ENCODE results near the gene CHD9.
"Not testable (repeated sequence)": the region's sequence is repeated elsewhere in the genome, so short reads cannot be mapped to it uniquely, and the experiment has no call there.

Gene CHD9

DNA sequence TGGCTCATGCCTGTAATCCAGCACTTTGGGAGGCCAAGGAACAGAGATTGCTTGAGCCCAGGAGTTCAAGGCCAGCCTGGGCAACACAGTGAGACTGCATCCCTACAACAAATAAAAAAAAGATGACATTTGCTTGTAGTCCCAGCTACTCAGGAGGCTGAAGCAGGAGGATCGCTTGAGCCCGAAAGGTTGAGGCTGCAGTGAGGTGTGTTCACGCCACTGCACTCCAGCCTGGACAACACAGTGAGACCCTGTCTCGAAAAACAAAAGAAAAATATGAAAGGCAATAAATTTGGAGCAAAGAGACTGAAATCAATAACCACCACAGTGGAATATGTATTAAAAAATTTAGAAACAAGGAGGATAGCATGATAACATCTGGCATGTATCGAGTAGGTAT lies 235.7 kb downstream of the CHD9 start:
- DNase-seq = no peak

DNA sequence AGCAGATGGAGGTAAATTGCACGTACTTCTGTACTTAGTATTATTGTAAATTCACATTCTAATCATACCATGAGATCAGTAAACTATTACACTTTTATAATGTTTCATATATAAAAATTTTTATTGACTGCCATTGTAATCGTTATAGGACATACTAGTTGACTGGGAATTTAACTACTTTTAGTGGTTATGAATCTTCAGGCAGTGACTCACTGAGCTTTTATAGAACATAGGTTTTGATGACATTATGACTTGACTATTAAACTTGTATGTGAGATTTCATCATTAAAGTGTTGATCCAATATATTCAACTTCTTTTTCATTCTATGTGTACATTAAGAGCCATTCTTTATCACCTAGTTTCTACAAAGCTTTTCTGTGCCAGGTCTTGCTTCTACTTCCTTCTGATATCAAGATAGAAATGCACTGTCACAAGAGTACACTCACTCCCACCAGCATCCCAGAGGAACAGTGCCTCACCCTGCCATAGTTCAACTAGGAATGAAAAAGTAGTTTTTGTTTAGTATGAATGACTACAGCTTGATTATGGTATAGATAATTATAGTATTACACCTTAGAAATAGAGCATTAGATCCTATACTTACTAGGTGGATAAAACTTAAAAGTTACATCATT lies 237.1 kb downstream of the CHD9 start:
- no peak for DNase-seq

DNA sequence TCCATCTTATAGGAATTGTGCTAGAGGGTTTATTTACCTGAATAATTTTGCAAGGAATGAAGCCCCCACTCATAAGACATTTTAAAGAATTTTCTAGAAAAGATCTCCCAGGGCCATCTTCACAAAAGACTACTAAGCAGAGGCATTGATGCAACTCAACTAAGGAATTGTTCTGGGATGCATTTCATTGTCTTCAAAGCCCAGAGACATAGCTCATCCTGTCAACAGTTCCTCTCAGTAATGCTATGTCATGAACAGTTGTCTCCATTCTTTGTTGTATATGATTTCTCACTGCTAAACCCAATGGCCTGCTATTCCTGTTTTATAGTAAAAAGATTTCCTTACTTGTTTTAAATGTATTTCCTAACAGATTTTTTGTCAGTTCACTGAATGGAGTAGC lies 242.7 kb downstream of the CHD9 start:
- DNase-seq = no peak

DNA sequence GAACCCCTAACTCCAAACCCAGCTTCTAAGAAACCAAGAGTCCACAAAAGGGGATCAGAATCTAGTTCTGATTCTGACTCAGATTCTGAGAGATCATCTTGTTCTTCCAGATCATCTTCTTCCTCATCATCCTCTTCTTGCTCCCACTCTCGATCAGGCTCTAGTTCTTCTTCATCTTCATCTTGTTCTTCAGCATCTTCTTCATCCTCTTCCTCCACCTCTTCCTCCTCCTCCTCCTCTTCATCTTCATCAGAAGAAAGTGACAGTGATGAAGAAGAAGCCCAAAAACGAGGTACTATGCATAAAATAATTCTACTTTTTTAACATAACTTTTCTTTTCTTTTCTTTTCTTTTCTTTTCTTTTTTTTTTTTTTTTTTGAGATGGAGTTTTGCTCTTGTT lies 249.5 kb downstream of the CHD9 start:
- DNase-seq = no peak

DNA sequence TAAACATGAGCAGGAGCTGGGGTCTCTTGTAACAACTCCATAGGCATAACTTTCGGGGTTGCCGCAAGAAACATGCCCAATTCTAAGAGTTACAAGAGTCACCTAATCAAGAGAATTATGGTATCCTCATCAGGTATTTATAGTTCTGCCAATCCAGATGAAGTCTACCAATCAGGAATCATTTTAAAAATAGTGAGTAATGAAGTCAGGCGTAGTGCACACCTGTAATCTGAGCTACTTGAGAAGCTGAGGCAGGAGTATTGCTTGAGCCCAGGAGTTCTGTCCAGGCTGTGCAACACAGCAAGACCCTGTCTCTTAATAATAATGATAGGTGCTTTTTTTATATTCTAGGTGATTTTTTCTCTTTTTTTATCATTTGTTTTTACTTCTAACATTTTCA lies 251.0 kb downstream of the CHD9 start:
- no peak for DNase-seq

DNA sequence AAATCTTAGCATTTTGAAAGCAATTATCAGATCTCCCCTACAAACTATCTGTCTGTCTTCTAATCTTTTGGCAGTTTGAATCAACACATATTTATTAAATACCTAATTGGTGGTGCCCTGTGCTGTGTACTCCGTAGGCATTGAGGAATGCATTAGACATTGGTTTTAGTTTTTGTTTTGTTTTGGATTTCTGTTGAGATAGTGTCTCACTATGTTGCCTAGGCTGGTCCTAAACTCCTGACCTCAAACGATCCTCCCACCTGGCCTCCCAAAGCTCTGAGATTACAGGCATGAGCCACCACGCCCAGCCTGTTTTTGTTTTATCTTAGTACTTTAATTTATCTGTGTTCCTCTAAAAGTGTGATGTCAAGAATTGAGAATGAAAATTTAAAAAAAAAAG lies 254.7 kb downstream of the CHD9 start:
- DNase-seq = no peak

DNA sequence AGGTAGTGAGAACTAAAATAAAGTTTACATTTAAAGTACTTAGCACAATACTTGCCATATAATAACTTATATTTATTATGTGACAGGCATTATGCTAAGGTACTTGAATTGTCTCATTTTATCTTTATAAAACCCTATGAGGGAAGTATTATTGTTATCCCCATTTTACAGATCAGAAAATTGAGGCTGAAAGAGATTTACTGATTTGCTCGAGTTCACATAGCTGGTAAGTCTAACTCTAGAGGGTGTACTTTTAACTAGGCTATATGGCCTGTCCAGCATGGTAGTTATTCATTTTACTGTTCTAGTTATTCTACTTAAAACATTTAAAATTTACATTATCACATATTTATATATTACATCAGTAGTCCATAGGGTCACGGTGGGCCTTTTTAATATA lies 266.2 kb downstream of the CHD9 start:
- no peak for DNase-seq

GRCh38 chr16:53323924-53324323 lies 269.1 kb downstream of the CHD9 start:
- no peak for DNase-seq

GRCh38 chr16:53330991-53331390 lies 276.2 kb downstream of the CHD9 start:
- DNase-seq = not testable (repeated sequence)

- DNase-seq = no peak
Measured at GRCh38 chr16:53334581-53334980, 279.8 kb downstream of the CHD9 start.

DNA sequence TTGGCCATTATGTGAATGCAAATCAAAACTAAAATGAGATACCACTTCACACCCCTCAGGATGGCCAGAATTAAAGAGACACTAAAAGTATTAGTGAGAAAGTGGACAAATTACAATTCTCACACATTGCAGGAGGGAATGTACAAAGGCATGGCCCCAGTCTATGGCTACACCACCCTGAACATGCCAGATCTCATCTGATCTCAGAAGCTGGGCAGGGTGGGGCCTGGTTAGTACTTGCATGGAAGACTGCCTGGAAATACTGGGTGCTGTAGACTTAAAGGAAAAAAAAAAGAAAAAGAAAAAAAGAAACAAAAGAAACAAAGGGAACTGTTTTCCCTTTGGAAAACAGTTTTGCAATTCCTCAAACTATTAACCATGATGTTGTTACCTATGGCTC lies 282.5 kb downstream of the CHD9 start:
- DNase-seq = no peak

DNA sequence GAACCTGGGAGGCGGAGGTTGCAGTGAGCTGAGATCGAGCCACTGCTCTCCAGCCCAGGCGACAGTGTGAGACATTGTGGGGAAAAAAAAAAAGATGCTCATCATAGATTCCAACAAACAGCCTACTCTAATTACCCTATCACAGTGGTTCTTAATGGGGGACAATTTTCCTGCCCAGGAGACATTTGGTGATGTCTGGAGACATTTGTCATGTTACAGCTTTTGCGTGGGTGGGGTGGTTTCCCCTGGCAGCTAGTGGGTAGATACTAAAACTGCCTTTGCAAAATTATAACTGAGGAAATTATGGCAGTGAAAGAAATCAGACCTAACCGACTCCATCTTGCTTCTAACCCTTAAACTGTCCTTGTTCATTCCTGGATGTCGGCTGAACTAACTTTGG lies 287.0 kb downstream of the CHD9 start:
- DNase-seq = no peak

GRCh38 chr16:53355064-53355463 lies 300.3 kb downstream of the CHD9 start:
- no peak for DNase-seq

DNA sequence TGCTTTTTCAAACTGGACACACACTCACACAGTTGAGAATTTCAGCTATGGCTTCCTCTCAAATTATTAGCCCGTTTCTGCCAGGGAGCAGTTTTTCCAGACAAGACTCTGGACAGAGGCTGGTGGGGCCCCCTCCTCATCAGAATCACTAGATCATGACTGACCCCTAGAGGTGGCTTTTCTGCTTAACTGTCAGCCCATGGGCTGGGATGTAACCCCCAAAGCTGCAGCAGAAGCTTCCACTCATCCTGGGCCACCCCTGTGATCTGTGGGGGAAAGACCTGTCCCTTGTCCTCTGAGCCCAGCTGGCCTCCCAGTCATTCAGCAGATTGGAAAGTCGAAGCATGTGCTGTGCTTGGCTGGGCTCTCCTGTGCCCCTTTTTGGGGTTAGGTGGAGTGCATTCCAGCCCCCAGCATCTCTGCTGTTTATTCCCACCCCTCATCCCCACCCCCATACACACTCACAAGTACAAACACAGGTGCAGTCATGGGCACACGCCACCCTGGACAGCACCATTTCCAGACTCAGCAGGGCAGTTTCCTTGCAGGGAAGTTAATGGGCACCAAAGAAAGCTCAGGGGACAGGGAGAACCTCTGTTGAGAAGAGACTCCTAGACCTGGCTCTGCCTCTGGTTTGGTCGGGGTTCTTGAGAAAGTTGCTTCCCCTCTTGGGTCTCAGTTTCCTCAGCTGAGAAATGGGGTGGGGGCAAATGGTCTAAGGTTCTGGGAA lies 301.9 kb downstream of the CHD9 start:
- no peak for DNase-seq

GRCh38 chr16:53357208-53357586 lies 302.4 kb downstream of the CHD9 start:
- DNase-seq = no peak

- DNase-seq = no peak
Measured at GRCh38 chr16:53357955-53358354, 303.2 kb downstream of the CHD9 start.

DNA sequence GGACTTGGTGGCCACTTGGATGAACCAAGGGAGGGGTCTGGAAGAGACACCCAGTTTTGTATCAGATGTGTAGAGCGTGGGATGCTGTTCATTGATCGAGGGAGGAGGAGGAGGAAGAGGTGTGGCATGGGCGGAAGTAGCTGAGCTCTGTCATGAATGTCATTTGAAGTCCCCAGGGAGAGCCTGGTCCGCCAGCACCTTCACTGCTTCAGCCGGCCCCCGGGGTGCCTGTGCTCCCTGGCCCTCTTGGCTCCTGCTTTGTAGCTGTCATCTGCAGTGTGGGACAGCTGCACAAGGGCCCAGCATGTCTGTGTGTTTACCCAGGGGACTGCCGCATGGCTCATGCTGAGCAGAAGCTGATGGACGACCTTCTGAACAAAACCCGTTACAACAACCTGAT lies 304.1 kb downstream of the CHD9 start:
- DNase-seq = peak; percentile 74

GRCh38 chr16:53369921-53370320 lies 315.1 kb downstream of the CHD9 start:
- no peak for DNase-seq

DNA sequence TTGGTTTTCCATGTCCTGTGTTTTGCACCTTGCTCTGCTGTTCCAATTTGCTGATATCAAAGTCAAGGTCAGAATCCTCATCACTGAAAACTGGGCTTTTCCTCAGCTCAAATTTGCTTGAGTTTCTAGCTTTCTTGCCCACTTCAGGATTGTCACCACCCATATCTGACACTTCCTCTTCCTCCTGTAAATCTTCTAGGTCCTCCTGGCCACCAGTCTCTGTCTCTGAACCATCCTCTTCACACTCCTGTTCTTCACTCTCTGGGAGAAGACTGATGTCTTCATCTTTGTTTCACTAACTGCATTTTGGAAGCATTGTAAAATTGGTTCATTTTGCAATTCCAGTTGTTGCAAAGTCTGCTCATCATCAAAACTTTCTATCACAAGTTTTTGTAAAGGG lies 316.0 kb downstream of the CHD9 start:
- DNase-seq = no peak

- peak; percentile 53 for DNase-seq
Measured at GRCh38 chr16:53372992-53373871, 318.4 kb downstream of the CHD9 start.

GRCh38 chr16:53374800-53375199 lies 320.0 kb downstream of the CHD9 start:
- no peak for DNase-seq

DNA sequence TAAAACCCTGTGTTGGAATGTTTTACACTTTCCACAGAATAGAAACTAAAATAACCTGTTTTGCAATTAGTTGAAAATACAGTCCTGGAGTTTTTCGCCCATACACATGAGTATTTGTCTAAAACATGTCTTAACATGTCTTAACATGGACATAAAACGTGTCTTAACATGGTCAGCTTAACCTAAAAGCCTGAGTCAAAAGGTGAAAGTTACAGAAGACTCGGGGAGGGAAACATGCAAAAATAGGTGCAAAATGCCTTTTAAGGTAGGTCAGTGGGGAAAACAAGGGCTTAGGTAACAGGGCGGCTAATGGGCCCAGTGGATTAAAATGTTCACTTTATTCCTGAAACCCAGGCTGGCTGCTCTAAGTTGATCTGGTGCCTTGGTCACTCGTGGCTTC lies 323.3 kb downstream of the CHD9 start:
- DNase-seq = no peak
